Measurements from ENCODE around the gene VSIG10. TPM values are rescaled to one million over a fixed set of nuclear protein-coding genes. Genes with fewer than 3 reads are reported as not detected.
"Not testable (repeated sequence)": the region's sequence is repeated elsewhere in the genome, so short reads cannot be mapped to it uniquely, and the experiment has no call there.

The VSIG10 gene
- total RNA-seq, 2 experiments from 2014 or later = 9.2 to 9.8 TPM

DNA sequence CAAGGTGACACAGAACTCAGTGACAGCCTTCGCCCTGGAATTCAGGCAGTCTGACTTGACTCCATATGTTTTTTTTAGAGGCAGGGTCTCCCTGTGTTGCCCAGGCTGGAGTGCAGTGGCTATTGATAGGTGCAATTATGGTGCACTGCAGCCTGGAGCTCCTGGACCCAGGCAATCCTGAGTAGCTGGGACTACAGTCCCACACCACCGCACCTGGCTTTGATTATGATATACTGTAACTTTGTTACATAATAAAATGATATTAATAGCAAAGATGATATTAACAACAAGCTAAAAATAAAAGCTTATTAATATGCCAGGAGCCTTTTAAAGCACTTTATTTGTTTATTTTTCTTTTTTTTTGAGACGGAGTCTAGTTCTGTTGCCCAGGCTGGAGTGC, 9.8 kb downstream of the VSIG10 start:
- Histone ChIP-seq H3K9me3 (ENCODE audit: low read length) (no peaks in the 10 kb centered on the region), H3K4me3 (ENCODE audit: low read depth, low read length, poor library complexity, severe bottlenecking) (no peak overlapping the region), H3K36me3 (ENCODE audit: insufficient read depth, low read length) (no peaks in the 10 kb centered on the region), H2AFZ (ENCODE audit: low read length) (no peak overlapping the region), H3K9me2 (ENCODE audit: insufficient read depth, low read length) (no peaks in the 10 kb centered on the region), H3K79me2 (ENCODE audit: insufficient read depth, low read depth, low read length) (no peaks in the 10 kb centered on the region), H3K4me1 (ENCODE audit: insufficient read depth, low read length, poor library complexity, severe bottlenecking) (no peaks in the 10 kb centered on the region), H4K20me1 (ENCODE audit: insufficient read depth, low read length) (no peaks in the 10 kb centered on the region), H3K27ac (ENCODE audit: low read depth, low read length, poor library complexity, severe bottlenecking) (no peak overlapping the region), H3K4me2 (ENCODE audit: low read length) (no peak overlapping the region)
- POLR2A ChIA-PET = interaction anchor here (0.6 to 0.7 kb wide), 2 partner anchors 32 to 219 kb away, joined by 3 read pairs; no protein-coding TSS in a partner anchor
- no peak for TF ChIP-seq EZH2phosphoT487 (IDR thresholded peaks at IDR 0.05; ENCODE audit: borderline replicate concordance, low read depth, low read length)
- TF ChIP-seq, protein P1, sequence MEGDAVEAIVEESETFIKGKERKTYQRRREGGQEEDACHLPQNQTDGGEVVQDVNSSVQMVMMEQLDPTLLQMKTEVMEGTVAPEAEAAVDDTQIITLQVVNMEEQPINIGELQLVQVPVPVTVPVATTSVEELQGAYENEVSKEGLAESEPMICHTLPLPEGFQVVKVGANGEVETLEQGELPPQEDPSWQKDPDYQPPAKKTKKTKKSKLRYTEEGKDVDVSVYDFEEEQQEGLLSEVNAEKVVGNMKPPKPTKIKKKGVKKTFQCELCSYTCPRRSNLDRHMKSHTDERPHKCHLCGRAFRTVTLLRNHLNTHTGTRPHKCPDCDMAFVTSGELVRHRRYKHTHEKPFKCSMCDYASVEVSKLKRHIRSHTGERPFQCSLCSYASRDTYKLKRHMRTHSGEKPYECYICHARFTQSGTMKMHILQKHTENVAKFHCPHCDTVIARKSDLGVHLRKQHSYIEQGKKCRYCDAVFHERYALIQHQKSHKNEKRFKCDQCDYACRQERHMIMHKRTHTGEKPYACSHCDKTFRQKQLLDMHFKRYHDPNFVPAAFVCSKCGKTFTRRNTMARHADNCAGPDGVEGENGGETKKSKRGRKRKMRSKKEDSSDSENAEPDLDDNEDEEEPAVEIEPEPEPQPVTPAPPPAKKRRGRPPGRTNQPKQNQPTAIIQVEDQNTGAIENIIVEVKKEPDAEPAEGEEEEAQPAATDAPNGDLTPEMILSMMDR (conservative IDR thresholded peaks at IDR 0.05; ENCODE audit: low read length) = no peak
- intact Hi-C loops (cut with micrococcal nuclease; ENCODE audit: unreplicated experiment) = no loop called here
- CTCF ChIA-PET (ENCODE audit: unreplicated experiment) = no interaction called here
- DNase-seq (ENCODE audit: low spot score) = no peak
- BruUV-seq (replicated peaks) = no TSS peak

DNA sequence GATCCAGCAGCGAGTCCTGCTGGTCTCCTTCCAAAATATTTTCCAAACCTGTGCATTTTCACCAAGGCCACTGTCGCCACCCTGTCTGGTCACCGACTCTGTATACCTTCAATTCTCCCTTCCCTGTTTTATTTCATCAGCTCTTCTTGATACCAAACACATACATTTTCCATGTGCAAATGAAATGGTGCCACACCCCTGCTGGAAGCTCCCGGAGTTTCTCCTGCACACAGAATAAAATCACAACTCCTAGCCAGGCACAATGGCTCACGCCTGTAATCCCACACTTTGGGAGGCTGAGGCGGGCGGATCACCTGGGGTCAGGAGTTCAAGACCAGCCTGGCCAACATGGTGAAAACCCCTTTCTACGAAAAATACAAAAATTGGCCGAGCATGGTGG, 14.0 kb downstream of the VSIG10 start:
- TF ChIP-seq EZH2phosphoT487 (IDR thresholded peaks at IDR 0.05; ENCODE audit: borderline replicate concordance, low read depth, low read length) = no peak
- TF ChIP-seq, protein P1 (conservative IDR thresholded peaks at IDR 0.05; ENCODE audit: low read length) = no peak
- BruUV-seq (replicated peaks) = no TSS peak
- CTCF ChIA-PET (ENCODE audit: unreplicated experiment) = no interaction called here

GRCh38 chr12:118082161-118082560, 21.6 kb downstream of the VSIG10 start:
- TF ChIP-seq, protein P1 (conservative IDR thresholded peaks at IDR 0.05; ENCODE audit: low read length) = no peak
- no peak for TF ChIP-seq EZH2phosphoT487 (IDR thresholded peaks at IDR 0.05; ENCODE audit: borderline replicate concordance, low read depth, low read length)
- ChIA-PET CTCF (ENCODE audit: unreplicated experiment) (interaction anchor here (1.0 kb wide), 1 partner anchor 17 kb away, joined by 4 read pairs; no protein-coding TSS in a partner anchor), POLR2A (interaction anchor here (1.0 kb wide), 1 partner anchor 53 kb away, joined by 3 read pairs; no protein-coding TSS in a partner anchor)
- H3K79me2 ChIP-seq (ENCODE audit: insufficient read depth, low read depth, low read length) = no peaks in the 10 kb centered on the region
- no peak overlapping the region for H3K4me3 ChIP-seq (ENCODE audit: low read depth, low read length, poor library complexity, severe bottlenecking)
- H3K9me2 ChIP-seq (ENCODE audit: insufficient read depth, low read length) = no peaks in the 10 kb centered on the region
- H3K4me1 ChIP-seq (ENCODE audit: insufficient read depth, low read length, poor library complexity, severe bottlenecking) = no peaks in the 10 kb centered on the region
- no peak overlapping the region for H3K4me2 ChIP-seq (ENCODE audit: low read length)
- no peaks in the 10 kb centered on the region for H3K36me3 ChIP-seq (ENCODE audit: insufficient read depth, low read length)
- H4K20me1 ChIP-seq (ENCODE audit: insufficient read depth, low read length) = no peaks in the 10 kb centered on the region
- H3K27ac ChIP-seq (ENCODE audit: low read depth, low read length, poor library complexity, severe bottlenecking) = no peak overlapping the region
- DNase-seq (ENCODE audit: low spot score) = no peak
- intact Hi-C loops (cut with micrococcal nuclease; ENCODE audit: unreplicated experiment) = no loop called here
- no peaks in the 10 kb centered on the region for H3K9me3 ChIP-seq (ENCODE audit: low read length)
- BruUV-seq (replicated peaks) = no TSS peak
- H2AFZ ChIP-seq (ENCODE audit: low read length) = no peak overlapping the region

More for the DNA sequence above, 14.0 kb downstream of the VSIG10 start:
- no peaks in the 10 kb centered on the region for H4K20me1 ChIP-seq (ENCODE audit: insufficient read depth, low read length)
- H2AFZ ChIP-seq (ENCODE audit: low read length) = no peak overlapping the region
- POLR2A ChIA-PET = interaction anchor here (0.6 to 1.1 kb wide), 2 partner anchors 25 to 26 kb away, joined by 3 to 7 read pairs; no protein-coding TSS in a partner anchor
- no peak overlapping the region for H3K27ac ChIP-seq (ENCODE audit: low read depth, low read length, poor library complexity, severe bottlenecking)
- DNase-seq (ENCODE audit: low spot score) = no peak
- no peak overlapping the region for H3K4me3 ChIP-seq (ENCODE audit: low read depth, low read length, poor library complexity, severe bottlenecking)
- H3K9me3 ChIP-seq (ENCODE audit: low read length) = no peaks in the 10 kb centered on the region
- no peaks in the 10 kb centered on the region for H3K79me2 ChIP-seq (ENCODE audit: insufficient read depth, low read depth, low read length)
- no peaks in the 10 kb centered on the region for H3K36me3 ChIP-seq (ENCODE audit: insufficient read depth, low read length)
- no peaks in the 10 kb centered on the region for H3K4me1 ChIP-seq (ENCODE audit: insufficient read depth, low read length, poor library complexity, severe bottlenecking)
- no peaks in the 10 kb centered on the region for H3K9me2 ChIP-seq (ENCODE audit: insufficient read depth, low read length)
- H3K4me2 ChIP-seq (ENCODE audit: low read length) = no peak overlapping the region
- intact Hi-C loops (cut with micrococcal nuclease; ENCODE audit: unreplicated experiment) = no loop called here

DNA sequence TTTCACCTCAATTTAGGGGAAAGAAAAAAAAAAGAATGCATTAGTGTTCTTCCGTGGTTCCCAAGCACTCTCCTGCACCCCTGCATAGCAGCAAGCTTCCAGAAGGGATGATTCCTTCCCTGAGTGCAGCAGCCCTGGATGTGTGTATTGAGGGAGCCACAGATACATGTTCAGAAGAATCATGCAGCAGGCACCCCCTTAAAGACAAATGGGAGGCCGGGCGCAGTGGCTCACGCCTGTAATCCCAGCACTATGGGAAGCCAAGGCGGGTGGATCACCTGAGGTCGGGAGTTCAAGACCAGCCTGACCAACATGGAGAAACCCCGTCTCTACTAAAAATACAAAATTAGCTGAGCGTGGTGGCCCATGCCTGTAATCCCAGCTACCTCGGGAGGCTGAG, 22.3 kb downstream of the VSIG10 start:
- H3K9me2 ChIP-seq (ENCODE audit: insufficient read depth, low read length); H3K79me2 ChIP-seq (ENCODE audit: insufficient read depth, low read depth, low read length); H3K36me3 ChIP-seq (ENCODE audit: insufficient read depth, low read length); H2AFZ ChIP-seq (ENCODE audit: low read length); intact Hi-C loops (cut with micrococcal nuclease; ENCODE audit: unreplicated experiment); CTCF ChIA-PET (ENCODE audit: unreplicated experiment); H3K4me3 ChIP-seq (ENCODE audit: low read depth, low read length, poor library complexity, severe bottlenecking); H3K27ac ChIP-seq (ENCODE audit: low read depth, low read length, poor library complexity, severe bottlenecking); H3K4me1 ChIP-seq (ENCODE audit: insufficient read depth, low read length, poor library complexity, severe bottlenecking); BruUV-seq (replicated peaks); H3K4me2 ChIP-seq (ENCODE audit: low read length); H4K20me1 ChIP-seq (ENCODE audit: insufficient read depth, low read length); DNase-seq (ENCODE audit: low spot score); H3K9me3 ChIP-seq (ENCODE audit: low read length): not testable (repeated sequence)
- POLR2A ChIA-PET = interaction anchor here (0.6 kb wide), 1 partner anchor 128 kb away, joined by 4 read pairs; no protein-coding TSS in a partner anchor
